HepG2 (cell line): Measurements from ENCODE around the gene AGTPBP1. TPM values are rescaled to one million over a fixed set of nuclear protein-coding genes. Genes with fewer than 3 reads are reported as not detected.
A peak's percentile ranks its signal among the peaks of the same experiment; 100 is the strongest.

ENCODE experiments used
- ATAC-seq: fragments of 200-7000 bp; cut with Tn5 transposase; 3 replicates; pipeline ENCODE4 v1.9.1; 2020; ENCODE audit warnings: mild to moderate bottlenecking, moderate library complexity
- BruUV-seq: library from RNA; stranded (reverse); fragments of 400-500 nt; replicated peaks from 2 replicates; lab custom pipeline; 2021; lab: Mats Ljungman, UMichigan
- CTCF ChIA-PET: fragments of 300-600 bp; formaldehyde crosslinking; extraction: SDS; loops from one replicate; lab custom pipeline; 2021; ENCODE audit warnings: low total read pairs, inconsistent platforms, low intra/inter-chr PET ratio; lab: Yijun Ruan, JAX
- POLR2A ChIA-PET: fragments of 350-600 bp; sonication (Branson Sonifier 250); formaldehyde crosslinking; loops from one replicate; lab custom pipeline; 2020; ENCODE audit warnings: antibody characterized with exemption, inconsistent platforms; lab: Yijun Ruan, JAX
- DNase-seq: peaks from one replicate; pipeline ENCODE4 v3.0.0-alpha.2; 2015; ENCODE audit warnings: low spot score
- FAIRE-seq: peaks from 3 replicates; lab custom pipeline; 2011; peaks lifted over from hg19 to GRCh38; lab: Jason Lieb, UNC
- H2AFZ ChIP-seq: one replicate; pipeline ENCODE4 v1.6.1; 2011; ENCODE audit warnings: low read length, inconsistent platforms
- H3K27ac ChIP-seq: fragments of 300-600 bp; 3 replicates; pipeline ENCODE4 v1.8.0; 2011; ENCODE audit warnings: mixed run types, mild to moderate bottlenecking, mixed read lengths, low read length, inconsistent platforms; ENCODE audit not compliant: insufficient read depth; ENCODE audit errors: extremely low read length
- H3K27me3 ChIP-seq, 2 experiments: fragments of 200-600 bp in 1 of 2; 2 replicates in 1 of 2; 3 replicates in 1 of 2; pipeline versions ENCODE4 v1.6.0 to v1.8.0; 2011; ENCODE audit warnings: low read length in 2 of 2, mild to moderate bottlenecking in 2 of 2, moderate library complexity in 2 of 2, inconsistent platforms in 1 of 2; ENCODE audit not compliant: insufficient read depth in 2 of 2, control insufficient read depth in 1 of 2
- H3K36me3 ChIP-seq, 2 experiments: fragments of 200-600 bp in 1 of 2; replicated peaks in 1 of 2; 2 replicates in 1 of 2; 3 replicates in 1 of 2; pipeline versions ENCODE4 v1.5.1 to v1.8.0; 2011; ENCODE audit warnings: low read length in 2 of 2, inconsistent platforms in 1 of 2; ENCODE audit not compliant: insufficient read depth in 2 of 2, control insufficient read depth in 1 of 2
- H3K4me1 ChIP-seq: 2 replicates; pipeline ENCODE4 v1.5.1; 2012; ENCODE audit warnings: low read length, inconsistent platforms; ENCODE audit not compliant: insufficient read depth
- H3K4me2 ChIP-seq: 2 replicates; pipeline ENCODE4 v1.6.0; 2011; ENCODE audit warnings: low read depth, low read length, inconsistent platforms
- H3K4me3 ChIP-seq, 3 experiments: fragments of 200-600 bp in 1 of 3; sonication (generic), shearing (Covaris generic) in 1 of 3; replicated peaks in 1 of 3; 2 replicates each; pipeline ENCODE4 v1.5.1; 2011 to 2016; ENCODE audit warnings: low read length in 3 of 3, inconsistent platforms in 2 of 3, low read depth in 2 of 3, mild to moderate bottlenecking in 2 of 3, control low read depth in 1 of 3, mixed read lengths in 1 of 3; ENCODE audit not compliant: insufficient read depth in 1 of 3
- H3K79me2 ChIP-seq: one replicate; pipeline ENCODE4 v1.6.1; 2011; ENCODE audit warnings: low read length, inconsistent platforms; ENCODE audit not compliant: insufficient read depth
- H3K9ac ChIP-seq: 2 replicates; pipeline ENCODE4 v1.6.0; 2011; ENCODE audit warnings: mild to moderate bottlenecking, low read depth, low read length, inconsistent platforms; ENCODE audit not compliant: insufficient read depth
- H3K9me3 ChIP-seq: 2 replicates; pipeline ENCODE4 v1.5.1; 2012; ENCODE audit warnings: mild to moderate bottlenecking, low read length
- H4K20me1 ChIP-seq: 2 replicates; pipeline ENCODE4 v1.6.0; 2011; ENCODE audit warnings: inconsistent platforms, mild to moderate bottlenecking, low read length, moderate library complexity; ENCODE audit not compliant: insufficient read depth
- ARNT ChIP-seq: fragments of 450-650 bp; IDR thresholded peaks from 2 replicates; pipeline ENCODE4 v1.6.1; 2017
- ATF7-NPFF ChIP-seq: sonication (generic); formaldehyde crosslinking; IDR thresholded peaks from 2 replicates; pipeline ENCODE4 v1.8.1; 2023; ENCODE audit warnings: mild to moderate bottlenecking, low read depth, missing genetic modification reagents, moderate library complexity
- DNMT1 ChIP-seq: sonication (generic); formaldehyde crosslinking; IDR thresholded peaks from 2 replicates; pipeline ENCODE4 v1.5.1; 2020; ENCODE audit warnings: mild to moderate bottlenecking, missing genetic modification reagents
- FOXP1 ChIP-seq, 2 experiments: fragments of 450-650 bp in 1 of 2; IDR thresholded peaks; 2 replicates each; pipeline ENCODE4 v1.6.1; 2017 to 2018; ENCODE audit warnings: antibody characterized with exemption in 1 of 2
- TOPORS ChIP-seq: sonication (generic); formaldehyde crosslinking; IDR thresholded peaks from 2 replicates; pipeline ENCODE4 v1.8.0; 2023; ENCODE audit warnings: mild to moderate bottlenecking, missing genetic modification reagents
- TSC22D2 ChIP-seq: sonication (generic); formaldehyde crosslinking; IDR thresholded peaks from 2 replicates; pipeline ENCODE4 v1.5.1; 2020; ENCODE audit warnings: missing genetic modification reagents, mild to moderate bottlenecking, borderline replicate concordance
- ZNF207 ChIP-seq: fragments of 450-650 bp; IDR thresholded peaks from 2 replicates; pipeline ENCODE4 v1.6.1; 2016; ENCODE audit warnings: antibody characterized with exemption, borderline replicate concordance
- ZNF891 ChIP-seq: sonication (generic); formaldehyde crosslinking; IDR thresholded peaks from 2 replicates; pipeline ENCODE4 v1.5.0; 2020; ENCODE audit warnings: mild to moderate bottlenecking, missing genetic modification reagents
- WGBS: methylation state at CpG from one replicate; pipeline ENCODE4 v1.1.6; 2017; ENCODE audit warnings: low lambda C conversion rate; 5-methylcytosine and 5-hydroxymethylcytosine counted together
- in situ Hi-C: cut with HindIII; loops from 2 replicates; pipeline ENCODE4 v1.10.0; 2017; ENCODE audit warnings: low pct_unique_long_range_greater_than_20kb; ENCODE audit not compliant: extremely low pct_ligation_motif_present
- intact Hi-C: fragments of 100-400 bp; cut with micrococcal nuclease; formaldehyde crosslinking; loops from one replicate; pipeline ENCODE4 v1.10.0; 2022; ENCODE audit not compliant: unreplicated experiment
- polyA plus RNA-seq, 8 experiments: library from polyadenylated mRNA; depleted of rRNA in 3 of 8; stranded (reverse) in 7 of 8; unstranded in 1 of 8; fragments of >200 nt; fragmentation: Illumina TruSeq in 4 of 8; extraction: Trizol in 4 of 8; gene quantifications; 2 replicates each; pipeline versions ENCODE4 v1.2.1 to v1.2.3, GENCODE V29; 2011 to 2016; ENCODE audit warnings: low read depth in 4 of 8, missing spikeins in 1 of 8, mixed read lengths in 1 of 8; ENCODE audit not compliant: insufficient read depth in 1 of 8
- total RNA-seq, 5 experiments: library from RNA; depleted of rRNA; stranded (reverse); fragments of >200 nt; fragmentation: Illumina TruSeq; extraction: Trizol; gene quantifications; 2 replicates each; pipeline ENCODE4 v1.2.3, GENCODE V29; 2016; ENCODE audit warnings: low read depth in 1 of 5
- TF ChIP-seq, protein P1 (sequence below): fragments of 450-650 bp; IDR thresholded peaks from 2 replicates; pipeline ENCODE4 v1.6.1; 2017
- TF ChIP-seq, protein P2 (sequence below): fragments of 450-650 bp; IDR thresholded peaks from 2 replicates; pipeline ENCODE4 v1.6.1; 2016

AGTPBP1 gene
- total and polyA plus RNA-seq, 2 of the 13 experiments (the other 11 are each of a cell fraction or from before 2014, with no cell fraction given) = 9.7 to 22.3 TPM

DNA sequence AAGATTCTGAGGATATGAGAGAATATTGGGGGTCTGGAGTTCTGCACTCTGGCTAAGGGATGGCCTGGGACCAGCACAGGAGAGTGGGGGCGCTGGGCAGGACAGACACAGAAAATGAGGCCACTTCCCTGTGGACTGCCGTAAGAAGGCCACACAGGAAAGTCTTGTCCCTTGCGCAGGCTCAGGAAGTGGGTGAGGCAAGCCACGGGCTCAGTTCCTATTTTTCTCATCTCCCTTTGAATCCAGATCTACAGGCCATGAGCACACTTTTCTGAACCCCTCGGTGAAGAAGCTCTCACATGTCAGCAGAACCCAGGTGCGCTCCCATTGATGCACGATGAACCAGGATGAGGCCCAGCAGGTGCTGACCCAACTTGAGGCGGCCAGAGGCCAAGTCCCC is 207.4 kb downstream of the AGTPBP1 start:
- no peak for TF ChIP-seq ZNF891
- TF ChIP-seq DNMT1 (CRISPR knock-in tag) = no peak
- TF ChIP-seq TOPORS (CRISPR knock-in tag) = no peak
- TF ChIP-seq, all 625 proteins: peak for 0
- intact Hi-C loops = no loop called here
- CTCF ChIA-PET = no interaction called here
- Histone ChIP-seq H3K4me3 (no peak overlapping the region), H2AFZ (no peak overlapping the region), H3K9ac (no peak overlapping the region), H3K36me3 (no peaks in the 10 kb centered on the region), H3K4me2 (no peak overlapping the region), H3K4me1 (no peaks in the 10 kb centered on the region), H3K9me3 (no peaks in the 10 kb centered on the region), H3K27ac (no peak overlapping the region), H3K27me3 (peaks cover 0 to 3% of the 10 kb centered on the region in 2 experiments; a peak in 2 of 5 replicates), H4K20me1 (no peaks in the 10 kb centered on the region), H3K79me2 (no peaks in the 10 kb centered on the region)
- in situ Hi-C loops = no loop called here
- no peak for DNase-seq
- FAIRE-seq = no peak
- no TSS peak for BruUV-seq
- ATAC-seq = no peak
- 58% methylated on average over 6 of the region's 8 CpGs for WGBS
- POLR2A ChIA-PET = no interaction called here

DNA sequence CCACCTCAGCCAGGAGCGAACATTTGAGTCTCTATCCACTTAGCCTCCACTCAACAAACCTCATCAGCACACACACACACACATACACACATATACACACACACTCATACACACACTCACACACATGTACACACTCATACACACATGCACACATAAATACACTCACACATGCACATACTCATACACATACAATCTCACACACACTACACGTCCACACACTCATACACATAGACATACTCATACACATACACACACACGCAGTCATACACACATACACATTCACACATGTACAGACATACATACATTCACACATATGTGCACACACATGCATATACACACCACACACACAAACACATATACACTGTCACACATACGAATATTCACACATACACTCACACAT is 208.2 kb downstream of the AGTPBP1 start:
- Histone ChIP-seq H3K9ac (no peak overlapping the region), H4K20me1 (no peaks in the 10 kb centered on the region), H3K9me3 (no peaks in the 10 kb centered on the region), H3K4me3 (no peak overlapping the region), H3K36me3 (no peaks in the 10 kb centered on the region), H3K27ac (no peak overlapping the region), H2AFZ (no peak overlapping the region), H3K27me3 (peaks cover 0 to 5% of the 10 kb centered on the region in 2 experiments; a peak in 2 of 5 replicates), H3K4me2 (no peak overlapping the region), H3K79me2 (no peaks in the 10 kb centered on the region), H3K4me1 (no peaks in the 10 kb centered on the region)
- TF ChIP-seq, protein P1, sequence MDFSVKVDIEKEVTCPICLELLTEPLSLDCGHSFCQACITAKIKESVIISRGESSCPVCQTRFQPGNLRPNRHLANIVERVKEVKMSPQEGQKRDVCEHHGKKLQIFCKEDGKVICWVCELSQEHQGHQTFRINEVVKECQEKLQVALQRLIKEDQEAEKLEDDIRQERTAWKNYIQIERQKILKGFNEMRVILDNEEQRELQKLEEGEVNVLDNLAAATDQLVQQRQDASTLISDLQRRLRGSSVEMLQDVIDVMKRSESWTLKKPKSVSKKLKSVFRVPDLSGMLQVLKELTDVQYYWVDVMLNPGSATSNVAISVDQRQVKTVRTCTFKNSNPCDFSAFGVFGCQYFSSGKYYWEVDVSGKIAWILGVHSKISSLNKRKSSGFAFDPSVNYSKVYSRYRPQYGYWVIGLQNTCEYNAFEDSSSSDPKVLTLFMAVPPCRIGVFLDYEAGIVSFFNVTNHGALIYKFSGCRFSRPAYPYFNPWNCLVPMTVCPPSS = peak; percentile 84; the same call in 1 of the 2 replicates
- TF ChIP-seq FOXP1 (IDR thresholded peaks at IDR 0.05) = 0 out of 2 replicates have a peak, but pooled peaks have one; percentile 35
- no peak for TF ChIP-seq FOXP1 (CRISPR knock-in tag; IDR thresholded peaks at IDR 0.05)
- no peak for TF ChIP-seq TSC22D2 (CRISPR knock-in tag)
- TF ChIP-seq ATF7-NPFF (CRISPR knock-in tag) = no peak
- TF ChIP-seq ARNT = peak; percentile 13; the same call in 1 of the 2 replicates
- TF ChIP-seq, protein P2, sequence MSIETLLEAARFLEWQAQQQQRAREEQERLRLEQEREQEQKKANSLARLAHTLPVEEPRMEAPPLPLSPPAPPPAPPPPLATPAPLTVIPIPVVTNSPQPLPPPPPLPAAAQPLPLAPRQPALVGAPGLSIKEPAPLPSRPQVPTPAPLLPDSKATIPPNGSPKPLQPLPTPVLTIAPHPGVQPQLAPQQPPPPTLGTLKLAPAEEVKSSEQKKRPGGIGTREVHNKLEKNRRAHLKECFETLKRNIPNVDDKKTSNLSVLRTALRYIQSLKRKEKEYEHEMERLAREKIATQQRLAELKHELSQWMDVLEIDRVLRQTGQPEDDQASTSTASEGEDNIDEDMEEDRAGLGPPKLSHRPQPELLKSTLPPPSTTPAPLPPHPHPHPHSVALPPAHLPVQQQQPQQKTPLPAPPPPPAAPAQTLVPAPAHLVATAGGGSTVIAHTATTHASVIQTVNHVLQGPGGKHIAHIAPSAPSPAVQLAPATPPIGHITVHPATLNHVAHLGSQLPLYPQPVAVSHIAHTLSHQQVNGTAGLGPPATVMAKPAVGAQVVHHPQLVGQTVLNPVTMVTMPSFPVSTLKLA = peak; percentile 77
- peak; percentile 80; the same call in 1 of the 2 replicates for TF ChIP-seq ZNF207
- intact Hi-C loops (no loop called here), in situ Hi-C loops (no loop called here)
- ChIA-PET CTCF (no interaction called here), POLR2A (no interaction called here)
- peak; percentile 26 for FAIRE-seq
- no peak for DNase-seq
- ATAC-seq = no peak
- BruUV-seq = no TSS peak
- 60% methylated on average over 4 of the region's 4 CpGs for WGBS
